ENCODE data around the gene SLC45A1.

SLC45A1 gene

GRCh38 chr1:8356256-8357209 is 38.6 kb downstream of the SLC45A1 start:
- DNase-seq, result no peak

- DNase-seq, result no peak
Observed at GRCh38 chr1:8357329-8358101, 39.6 kb downstream of the SLC45A1 start.

DNA sequence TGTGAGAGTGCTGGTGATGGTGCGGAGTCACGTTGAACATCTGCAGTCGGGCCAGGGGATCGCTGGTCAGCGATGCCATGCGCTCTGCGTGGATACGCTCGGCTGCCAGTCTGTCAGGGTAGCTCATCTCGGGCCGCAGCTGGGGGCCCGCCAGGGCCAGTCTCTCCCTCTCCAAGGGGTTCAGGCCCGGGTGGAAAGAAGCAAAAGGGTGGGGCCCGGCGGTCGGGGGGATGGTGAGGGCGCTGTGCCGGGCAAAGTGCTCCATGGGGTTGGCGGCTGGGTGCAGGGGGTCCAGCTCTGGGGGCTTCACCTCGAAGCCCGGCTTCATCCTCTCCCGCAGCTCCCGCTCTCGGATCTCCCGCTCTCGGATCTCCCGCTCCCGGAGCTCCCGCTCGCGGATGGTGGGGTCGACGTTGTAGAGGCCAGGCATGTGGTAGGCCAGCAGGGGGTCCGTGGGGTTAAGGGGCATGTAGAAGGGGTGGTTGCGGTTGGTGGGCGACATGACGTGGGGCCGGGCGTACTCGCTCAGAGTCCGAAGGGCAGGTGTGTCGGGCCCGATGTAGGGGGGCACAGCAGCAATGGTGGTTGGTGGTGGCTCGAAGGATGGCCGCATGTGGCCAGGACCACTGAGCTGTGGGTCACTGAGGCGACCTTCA is 40.5 kb downstream of the SLC45A1 start:
- no peak for DNase-seq

DNA sequence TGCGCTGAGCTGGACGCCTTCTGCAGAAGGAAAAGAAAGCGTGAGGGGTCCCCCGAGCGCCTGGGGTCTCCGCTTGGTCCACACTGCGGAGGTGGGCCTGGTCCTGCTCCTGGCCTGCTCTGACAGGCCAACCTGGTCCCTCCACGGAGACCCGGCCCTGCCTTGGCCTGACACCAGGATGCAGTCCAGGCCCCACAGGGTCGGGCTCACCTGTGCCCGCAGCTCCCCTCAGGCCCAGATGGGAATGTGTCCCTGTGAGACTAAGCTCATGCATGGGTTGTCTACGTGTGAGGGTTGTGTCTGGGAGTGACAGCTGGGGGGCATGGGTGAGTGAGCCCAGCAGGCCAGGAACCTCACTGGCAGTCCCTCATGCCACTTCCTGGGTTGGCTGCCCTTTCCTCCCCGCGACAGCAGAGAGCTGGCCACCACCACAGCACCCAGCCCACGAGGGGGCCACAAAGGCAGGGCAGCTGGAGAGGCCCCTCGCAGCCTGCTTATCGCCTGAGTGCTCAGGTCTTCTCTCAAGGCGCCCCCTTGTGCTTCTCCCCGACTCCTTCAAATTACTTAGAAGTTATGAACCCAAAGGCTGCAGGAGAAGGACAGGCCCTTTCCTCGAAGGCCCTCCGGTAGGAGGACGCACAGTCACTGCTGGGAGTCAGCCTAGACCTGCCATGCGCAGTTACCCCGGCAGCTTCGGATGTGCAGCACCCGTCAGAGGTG is 41.1 kb downstream of the SLC45A1 start:
- DNase-seq, result no peak

GRCh38 chr1:8359617-8360481 is 41.9 kb downstream of the SLC45A1 start:
- DNase-seq, result no peak

- DNase-seq, result no peak
Observed at GRCh38 chr1:8360493-8361197, 42.7 kb downstream of the SLC45A1 start.

- DNase-seq, result no peak
Observed at GRCh38 chr1:8361198-8361849, 43.4 kb downstream of the SLC45A1 start.

- no peak for DNase-seq
Observed at GRCh38 chr1:8362701-8363101, 44.8 kb downstream of the SLC45A1 start.

DNA sequence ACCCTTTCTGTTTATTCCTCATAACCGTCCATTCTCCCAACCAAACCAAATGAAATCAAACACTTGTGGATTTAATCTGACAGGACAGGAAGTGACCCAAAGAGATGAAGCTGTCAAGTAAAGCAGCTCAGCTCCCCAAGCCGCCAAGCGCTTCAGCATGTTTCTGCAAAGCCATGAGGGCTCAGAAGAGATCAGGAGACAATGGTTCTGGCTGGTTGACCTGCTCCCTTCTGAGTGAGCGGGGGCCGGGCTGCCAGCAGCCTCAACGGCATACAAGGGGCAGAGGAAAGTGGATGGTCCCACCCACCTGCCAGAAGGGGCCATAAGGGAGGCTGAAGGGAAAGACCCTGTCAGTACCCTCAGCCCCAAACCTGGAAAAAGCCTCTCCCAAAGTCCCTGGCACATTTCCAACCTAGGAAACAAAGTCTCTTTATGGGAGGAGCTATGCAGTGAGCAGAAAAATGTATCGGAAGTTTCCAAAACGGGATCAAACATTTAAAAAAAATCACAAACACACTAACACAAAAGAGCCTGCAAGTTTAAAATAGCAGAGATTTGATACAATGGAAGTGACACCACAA is 45.4 kb downstream of the SLC45A1 start:
- DNase-seq, result no peak

DNA sequence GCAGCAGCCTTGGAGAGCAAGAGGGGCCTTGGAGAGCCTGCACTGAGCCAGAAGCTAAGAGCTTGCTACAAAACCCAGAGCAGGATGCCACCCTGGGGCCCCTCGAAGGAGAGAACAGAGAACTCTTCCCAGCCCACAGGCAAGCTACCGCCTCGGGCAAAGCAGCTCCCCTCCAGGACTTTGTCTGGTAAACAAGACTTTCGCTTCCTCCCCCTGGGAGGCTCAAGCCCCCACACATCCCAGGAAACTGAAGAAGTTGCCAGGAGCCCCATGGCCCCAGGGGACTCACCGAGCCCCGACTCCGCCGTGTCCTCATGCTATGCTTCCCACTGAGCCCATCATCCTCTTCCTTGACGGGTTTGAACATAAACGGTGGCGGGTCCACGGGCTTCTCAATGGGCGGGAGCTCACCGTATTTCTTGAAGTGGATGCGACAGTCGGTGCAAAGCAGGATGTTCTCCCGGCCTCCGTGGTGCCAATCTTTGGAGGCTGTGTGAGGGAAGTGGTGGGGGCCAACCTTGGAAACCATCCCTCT is 45.9 kb downstream of the SLC45A1 start:
- no peak for DNase-seq

DNA sequence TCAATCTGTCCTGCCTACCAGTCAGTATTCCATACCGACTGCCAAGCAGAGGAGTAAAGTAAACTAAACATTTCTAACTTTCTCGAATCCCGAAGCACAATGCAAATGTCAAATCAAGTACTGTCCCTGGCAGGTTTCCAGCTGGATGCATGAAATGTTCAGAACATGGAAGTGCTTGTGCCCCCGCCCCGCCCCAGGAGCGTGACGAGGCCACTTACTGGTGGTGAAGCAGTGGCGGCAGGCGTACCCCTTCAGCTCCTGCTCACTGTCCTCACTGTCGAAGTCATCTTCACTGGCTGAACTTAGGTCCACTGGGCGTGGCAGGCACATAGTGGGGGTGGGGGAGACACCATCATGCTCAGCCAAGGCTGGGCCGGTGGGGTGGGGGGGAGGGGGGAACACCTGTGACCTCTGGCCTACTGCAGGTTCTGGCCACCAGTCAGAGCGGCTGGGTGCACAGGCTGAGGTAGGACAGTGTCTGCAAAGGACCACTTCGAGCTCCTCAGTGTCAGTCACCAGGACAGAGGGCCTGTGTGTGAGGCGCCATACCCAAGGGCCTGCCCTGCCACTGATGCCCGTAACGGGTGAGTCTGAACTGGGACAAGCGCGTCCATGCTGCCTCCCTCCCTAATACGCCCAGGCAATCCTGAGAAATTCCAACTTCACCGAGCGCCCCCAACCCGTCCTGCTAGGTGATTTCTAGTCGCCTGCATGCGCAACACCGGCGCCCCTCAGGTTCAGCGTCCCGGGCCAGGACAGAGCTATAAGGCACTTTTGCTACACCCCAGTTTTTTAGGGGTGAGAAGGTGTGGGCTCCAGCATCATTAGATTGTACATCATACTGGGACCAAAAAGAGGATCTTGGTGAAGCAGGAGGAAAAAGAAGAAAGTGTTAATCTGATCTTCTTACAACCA is 46.9 kb downstream of the SLC45A1 start:
- no peak for DNase-seq

DNA sequence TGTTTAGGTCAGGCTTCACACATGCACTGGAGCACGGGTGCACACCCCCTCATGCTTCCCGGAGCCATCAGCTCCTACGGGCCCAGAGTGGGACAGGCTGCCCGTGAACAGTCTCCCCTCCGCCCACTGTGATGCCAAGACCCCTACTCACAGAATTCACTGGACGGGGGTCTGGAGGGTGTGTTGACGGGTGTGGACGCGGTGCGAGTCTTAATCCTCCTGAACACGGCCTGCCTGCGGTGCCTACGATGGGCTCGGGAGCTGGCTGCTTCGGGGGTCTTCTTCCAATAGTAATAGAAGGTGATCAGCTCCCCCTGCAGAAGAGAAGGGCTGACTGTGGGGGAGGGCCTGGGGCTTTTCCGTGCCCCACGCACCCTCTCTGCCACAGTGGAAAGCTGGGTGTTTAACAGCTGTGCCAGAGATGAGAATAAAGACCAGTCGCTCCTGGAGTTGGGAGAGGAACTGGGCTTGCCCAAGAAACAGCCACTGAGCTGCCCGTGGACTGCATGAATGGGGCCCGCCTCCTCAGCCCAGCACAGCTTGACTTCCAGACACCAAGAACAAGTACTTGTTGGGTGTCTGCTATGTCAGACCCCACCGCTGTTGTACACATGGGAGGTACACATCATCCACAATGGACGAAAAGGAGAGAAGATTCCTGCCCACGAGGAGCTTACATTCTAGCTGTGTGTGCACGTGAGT is 47.9 kb downstream of the SLC45A1 start:
- no peak for DNase-seq

DNA sequence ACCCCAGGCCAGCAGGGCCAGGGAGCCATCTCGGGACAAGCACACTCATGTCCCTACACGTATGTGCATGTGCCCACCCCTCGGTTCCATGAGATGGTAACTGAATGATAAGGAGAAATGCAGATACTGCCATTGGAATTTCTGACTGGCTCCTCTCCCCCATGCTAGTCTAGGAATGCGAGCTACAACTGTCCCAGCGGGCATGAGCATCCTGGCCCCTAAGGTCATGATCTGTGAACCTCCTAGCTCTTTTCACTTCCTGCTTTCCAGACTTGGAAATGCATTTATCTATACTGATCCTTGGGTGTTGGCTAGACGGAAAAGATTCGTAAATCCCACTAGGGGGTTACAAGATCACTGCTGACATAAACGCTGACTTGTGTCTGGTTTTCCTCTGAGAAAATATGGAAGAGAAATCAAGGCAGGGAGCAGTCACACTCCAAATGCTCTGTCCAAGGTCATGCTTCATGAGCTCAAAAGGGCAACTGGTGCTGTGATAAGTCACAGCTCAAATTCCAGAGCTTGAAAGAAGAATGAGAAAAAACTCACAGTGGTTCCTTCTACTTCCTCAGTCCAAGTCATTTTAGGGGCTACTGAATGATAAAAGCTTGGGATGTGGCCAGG is 49.8 kb downstream of the SLC45A1 start:
- no peak for DNase-seq

DNA sequence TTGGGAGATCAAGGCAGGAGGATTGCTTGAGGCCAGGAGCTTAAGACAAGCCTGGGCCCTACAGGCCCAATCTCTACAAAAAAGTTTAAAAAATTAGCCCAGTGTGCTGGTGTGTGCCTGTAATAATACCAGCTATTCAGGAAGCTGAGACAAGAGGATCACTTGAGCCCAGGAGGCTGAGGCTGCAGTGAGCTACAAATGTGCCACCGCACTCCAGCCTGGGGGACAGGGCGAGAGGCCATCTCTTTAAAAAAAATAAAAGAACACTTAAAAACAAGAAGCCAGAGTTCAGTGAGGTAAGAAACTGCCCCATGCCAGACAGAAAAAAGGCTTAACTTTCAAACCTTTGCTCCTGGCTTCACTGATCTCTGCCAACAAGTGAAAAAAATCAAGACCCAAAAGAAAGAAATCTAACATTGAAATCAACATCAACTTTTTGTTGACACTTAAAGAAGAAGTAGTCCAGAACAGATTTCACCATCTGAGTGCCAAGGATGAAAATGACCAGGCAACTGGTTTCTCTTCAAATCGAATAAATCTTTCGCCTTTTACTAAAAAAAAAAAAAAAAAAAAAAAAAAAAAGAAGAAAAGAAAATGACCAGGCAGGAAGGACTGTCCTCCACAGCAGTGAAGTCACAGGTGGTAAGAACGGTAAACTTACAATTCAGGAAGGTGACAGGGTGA is 51.2 kb downstream of the SLC45A1 start:
- DNase-seq, result no peak

- no peak for DNase-seq
Observed at GRCh38 chr1:8370046-8370881, 52.4 kb downstream of the SLC45A1 start.

- DNase-seq, result no peak
Observed at GRCh38 chr1:8370905-8371315, 53.0 kb downstream of the SLC45A1 start.

Data from activated CD4-positive, alpha-beta T cell treated with anti-CD3 and anti-CD28 coated beads for 4 hours (primary cell).